T-helper 1 cell treated with Interleukin-12 subunit alpha and Interleukin-12 subunit beta and Interleukin-4 antibody, amounts not matched to agents 30 μg/mL and 1 μg/mL, for 36 hours (primary cell): Measurements from ENCODE around the gene CLEC12A.
"Not testable (repeated sequence)": the region's sequence is repeated elsewhere in the genome, so short reads cannot be mapped to it uniquely, and the experiment has no call there.

Source experiments
- H3K27ac Mint-ChIP-seq: one replicate; pipeline ENCODE4 v1.8.0; 2021; ENCODE audit warnings: mild to moderate bottlenecking, mixed read lengths
- H3K27me3 Mint-ChIP-seq: one replicate; pipeline ENCODE4 v1.8.0; 2021; ENCODE audit warnings: low read depth, mixed read lengths
- H3K36me3 Mint-ChIP-seq: one replicate; pipeline ENCODE4 v1.8.0; 2021; ENCODE audit warnings: low read depth, mixed read lengths
- H3K4me1 Mint-ChIP-seq: one replicate; pipeline ENCODE4 v1.8.0; 2021; ENCODE audit warnings: low read depth, mixed read lengths
- H3K4me3 Mint-ChIP-seq: one replicate; pipeline ENCODE4 v1.8.0; 2021; ENCODE audit warnings: mild to moderate bottlenecking, moderate library complexity, mixed read lengths
- H3K9me3 Mint-ChIP-seq: one replicate; pipeline ENCODE4 v1.8.0; 2021; ENCODE audit warnings: mixed read lengths

The CLEC12A gene

DNA sequence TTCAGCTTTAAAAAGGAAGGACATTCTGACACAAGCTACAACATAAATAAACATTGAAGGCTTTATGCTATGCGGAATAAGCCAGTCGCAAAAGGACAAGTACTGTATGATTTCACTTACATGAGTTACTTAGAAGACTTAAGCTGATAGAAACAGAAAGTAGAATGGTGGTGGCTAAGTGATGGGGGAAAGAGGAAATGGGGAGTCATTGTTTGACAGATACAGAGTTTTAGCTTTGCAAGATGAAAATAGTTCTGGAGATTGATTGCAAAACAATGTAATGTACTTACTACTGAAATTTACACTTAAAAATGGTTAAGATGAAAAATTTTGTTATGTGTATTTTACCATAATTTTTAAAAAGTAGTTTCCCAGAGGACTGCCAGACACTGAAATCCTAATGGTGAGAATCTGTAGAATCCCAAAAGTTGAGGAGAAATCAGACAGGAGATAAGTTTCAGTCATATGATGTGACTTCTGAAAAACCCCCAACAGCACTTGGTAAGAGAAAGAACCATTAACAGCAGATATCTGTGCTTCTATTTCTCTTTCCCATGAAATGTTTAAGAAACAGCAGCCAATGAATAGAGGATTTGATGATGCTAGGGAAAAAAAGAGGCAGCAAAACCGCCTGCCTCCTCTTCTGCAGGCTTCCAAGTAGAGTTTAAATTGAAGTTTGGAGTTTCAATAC is 22.5 kb upstream of the CLEC12A start:
- Mint-ChIP-seq H3K27ac (peak overlapping the region; percentile 77), H3K4me3 (peak overlapping the region; percentile 41), H3K36me3 (peaks cover 5% of the 10 kb centered on the region), H3K27me3 (no peaks in the 10 kb centered on the region), H3K9me3 (no peaks in the 10 kb centered on the region), H3K4me1 (peaks cover 50% of the 10 kb centered on the region)

GRCh38 chr12:9951026-9951675 is 20.1 kb upstream of the CLEC12A start:
- Mint-ChIP-seq H3K9me3 (no peaks in the 10 kb centered on the region), H3K27me3 (no peaks in the 10 kb centered on the region), H3K4me1 (peaks cover 53% of the 10 kb centered on the region), H3K36me3 (peaks cover 5% of the 10 kb centered on the region), H3K27ac (peak overlapping the region; percentile 76), H3K4me3 (peak overlapping the region; percentile 70)

DNA sequence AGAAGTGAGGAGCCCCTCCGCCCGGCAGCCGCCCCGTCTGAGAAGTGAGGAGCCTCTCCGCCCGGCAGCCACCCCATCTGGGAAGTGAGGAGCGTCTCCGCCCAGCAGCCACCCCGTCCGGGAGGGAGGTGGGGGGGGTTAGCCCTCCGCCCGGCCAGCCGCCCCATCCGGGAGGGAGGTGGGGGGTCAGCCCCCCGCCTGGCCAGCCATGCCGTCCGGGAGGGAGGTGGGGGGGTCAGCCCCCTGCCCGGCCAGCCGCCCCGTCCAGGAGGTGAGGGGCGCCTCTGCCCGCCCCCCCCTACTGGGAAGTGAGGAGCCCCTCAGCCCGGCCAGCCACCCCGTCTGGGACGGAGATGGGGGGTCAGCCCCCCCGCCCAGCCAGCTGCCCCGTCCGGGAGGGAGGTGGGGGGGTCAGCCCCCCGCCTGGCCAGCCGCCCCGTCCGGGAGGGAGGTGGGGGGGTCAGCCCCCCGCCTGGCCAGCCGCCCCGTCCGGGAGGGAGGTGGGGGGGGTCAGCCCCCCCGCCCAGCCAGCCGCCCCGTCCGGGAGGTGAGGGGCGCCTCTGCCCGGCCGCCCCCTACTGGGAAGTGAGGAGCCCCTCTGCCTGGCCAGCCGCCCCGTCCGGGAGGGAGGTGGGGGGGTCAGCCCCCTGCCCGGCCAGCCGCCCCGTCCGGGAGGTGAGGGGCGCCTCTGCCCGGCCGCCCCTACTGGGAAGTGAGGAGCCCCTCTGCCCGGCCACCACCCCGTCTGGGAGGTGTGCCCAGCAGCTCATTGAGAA is 18.1 kb upstream of the CLEC12A start:
- H3K9me3 Mint-ChIP-seq, H3K4me3 Mint-ChIP-seq, H3K27ac Mint-ChIP-seq, H3K36me3 Mint-ChIP-seq, H3K27me3 Mint-ChIP-seq: not testable (repeated sequence)
- peaks cover 58% of the 10 kb centered on the region for H3K4me1 Mint-ChIP-seq

DNA sequence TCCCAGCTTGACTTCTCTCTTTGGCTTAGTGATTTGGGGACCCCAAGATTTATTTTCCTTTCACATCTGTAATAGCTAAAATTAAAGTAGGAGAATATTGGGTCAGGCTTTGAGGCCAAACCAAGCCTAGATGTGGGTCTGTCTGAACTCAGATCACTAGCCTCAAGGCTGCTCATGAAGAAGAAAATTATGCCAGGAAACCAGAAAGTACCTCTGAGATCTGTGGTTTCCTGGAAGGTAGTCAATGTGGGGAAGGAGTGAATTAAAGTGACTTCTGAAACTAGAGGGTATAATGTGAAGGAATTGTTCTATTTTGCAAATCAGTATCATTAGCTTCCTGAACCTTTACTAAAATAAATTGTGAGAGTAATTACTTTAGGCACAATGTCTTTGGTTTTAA is 13.4 kb upstream of the CLEC12A start:
- no peaks in the 10 kb centered on the region for H3K36me3 Mint-ChIP-seq
- H3K27me3 Mint-ChIP-seq, result no peaks in the 10 kb centered on the region
- peaks cover 41% of the 10 kb centered on the region for H3K4me1 Mint-ChIP-seq
- H3K4me3 Mint-ChIP-seq, result peak overlapping the region; percentile 39
- no peaks in the 10 kb centered on the region for H3K9me3 Mint-ChIP-seq
- peak overlapping the region; percentile 1 for H3K27ac Mint-ChIP-seq

DNA sequence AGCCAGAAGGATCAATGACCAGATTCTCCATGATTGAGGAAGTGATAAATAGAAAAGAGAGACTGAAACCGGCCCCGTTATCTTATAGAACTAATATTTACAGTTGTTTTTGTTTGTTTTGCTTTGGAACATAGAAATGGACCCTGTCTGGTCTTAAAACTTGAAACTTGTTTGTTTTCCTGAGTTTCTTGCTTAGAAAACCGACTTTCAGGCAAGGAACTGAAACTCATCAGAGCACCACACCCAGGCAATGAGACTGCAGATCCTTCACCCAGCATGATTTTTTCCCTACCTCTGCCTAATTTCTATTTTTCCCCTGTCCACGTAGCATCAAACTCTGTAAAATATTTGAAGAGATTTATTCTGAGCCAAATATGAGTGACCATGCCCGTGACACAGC is 10.6 kb upstream of the CLEC12A start:
- Mint-ChIP-seq H3K27ac (no peak overlapping the region), H3K4me3 (no peak overlapping the region), H3K9me3 (no peaks in the 10 kb centered on the region), H3K4me1 (peaks cover 39% of the 10 kb centered on the region), H3K27me3 (no peaks in the 10 kb centered on the region), H3K36me3 (no peaks in the 10 kb centered on the region)

- no peaks in the 10 kb centered on the region for H3K9me3 Mint-ChIP-seq
- H3K27ac Mint-ChIP-seq, result no peak overlapping the region
- no peaks in the 10 kb centered on the region for H3K27me3 Mint-ChIP-seq
- H3K4me3 Mint-ChIP-seq, result no peak overlapping the region
- H3K4me1 Mint-ChIP-seq, result peaks cover 33% of the 10 kb centered on the region
- no peaks in the 10 kb centered on the region for H3K36me3 Mint-ChIP-seq
Observed at GRCh38 chr12:9961106-9961505, 10.1 kb upstream of the CLEC12A start.

DNA sequence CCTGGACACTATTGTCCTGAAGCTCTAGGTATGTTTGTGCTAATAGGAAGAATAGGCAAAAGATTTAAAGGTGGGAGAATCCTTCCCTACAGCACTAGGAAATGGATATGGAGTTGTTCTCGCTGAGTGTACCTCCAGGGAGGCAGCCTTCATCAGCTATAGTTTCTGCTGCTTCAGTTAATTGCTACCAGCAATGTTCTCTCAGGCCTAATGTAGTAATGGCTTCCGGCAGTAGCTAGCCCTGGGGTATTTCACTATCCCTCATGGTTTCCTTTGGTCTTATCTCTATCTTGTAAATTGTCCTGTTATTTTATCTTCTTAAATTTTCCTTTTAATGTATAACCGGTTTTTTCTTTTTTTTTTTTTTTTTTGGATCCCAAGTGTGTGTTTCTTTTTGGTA is 9.3 kb upstream of the CLEC12A start:
- Mint-ChIP-seq H3K27me3 (peaks cover 1% of the 10 kb centered on the region), H3K4me1 (peaks cover 28% of the 10 kb centered on the region), H3K27ac (no peak overlapping the region), H3K36me3 (no peaks in the 10 kb centered on the region), H3K9me3 (no peaks in the 10 kb centered on the region), H3K4me3 (no peak overlapping the region)

DNA sequence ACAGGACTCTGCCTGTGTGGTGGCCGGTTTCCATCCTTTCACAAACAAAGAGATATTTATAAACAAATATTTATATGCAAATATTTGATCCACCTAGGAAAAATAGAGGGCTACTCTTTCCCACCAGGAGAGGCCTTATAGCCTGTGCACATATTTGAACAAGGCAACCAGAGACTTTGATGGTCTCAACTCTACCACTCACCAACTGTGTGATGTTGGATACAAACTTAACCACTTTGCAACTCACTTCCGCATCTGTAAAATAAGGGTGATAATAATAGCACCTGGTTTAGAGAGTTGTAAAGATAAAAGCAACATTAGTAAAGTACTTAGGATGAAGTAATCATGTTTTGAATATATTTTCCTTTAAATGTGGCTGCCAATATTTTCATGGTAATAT is 1.5 kb upstream of the CLEC12A start:
- Mint-ChIP-seq H3K36me3 (no peaks in the 10 kb centered on the region), H3K4me3 (no peak overlapping the region)

DNA sequence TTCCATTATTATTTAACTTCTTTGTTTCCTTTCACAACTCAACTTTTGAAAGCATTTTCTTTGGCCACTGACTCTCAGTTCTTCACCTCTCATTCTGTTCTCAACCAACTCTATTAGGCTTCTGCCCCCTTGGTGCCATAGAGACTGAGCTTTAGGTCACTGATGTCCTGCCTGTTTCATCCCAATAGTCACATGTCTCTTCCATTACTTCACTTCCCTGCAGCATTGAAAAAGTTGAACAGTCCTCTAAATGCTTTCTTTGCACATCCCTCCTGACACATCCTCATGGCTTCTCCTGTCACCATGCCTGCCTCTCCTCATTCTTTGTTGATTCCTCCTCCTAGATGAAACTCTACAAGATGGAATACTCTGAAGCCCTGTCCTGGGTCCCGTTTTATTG is 2.7 kb downstream of the CLEC12A start:
- Mint-ChIP-seq H3K27ac (no peak overlapping the region), H3K27me3 (peaks cover 48% of the 10 kb centered on the region), H3K4me3 (no peak overlapping the region), H3K9me3 (peaks cover 6% of the 10 kb centered on the region), H3K4me1 (no peaks in the 10 kb centered on the region), H3K36me3 (no peaks in the 10 kb centered on the region)

More for the DNA sequence above, 1.5 kb upstream of the CLEC12A start:
- Mint-ChIP-seq H3K4me1 (no peaks in the 10 kb centered on the region), H3K27me3 (peaks cover 38% of the 10 kb centered on the region), H3K9me3 (no peaks in the 10 kb centered on the region), H3K27ac (no peak overlapping the region)

DNA sequence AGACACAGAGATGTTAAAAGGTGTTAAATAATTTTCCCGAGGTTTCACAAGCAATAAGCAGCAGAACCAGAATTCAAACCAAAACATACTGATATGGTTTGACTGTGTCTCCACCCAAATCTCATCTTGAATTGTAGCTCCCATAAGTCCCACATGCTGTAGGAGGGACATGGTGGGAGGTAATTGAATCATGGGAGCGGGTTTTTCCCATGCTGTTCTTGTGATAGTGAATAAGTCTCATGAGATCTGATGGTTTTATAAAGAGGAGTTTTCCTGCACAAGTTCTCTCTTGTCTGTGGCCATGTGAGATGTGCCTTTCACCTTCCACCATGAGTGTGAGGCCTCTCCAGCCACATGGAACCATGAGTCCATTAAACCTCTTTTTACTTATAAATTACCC is 3.5 kb downstream of the CLEC12A start:
- H3K4me3 Mint-ChIP-seq, H3K36me3 Mint-ChIP-seq, H3K9me3 Mint-ChIP-seq, H3K27ac Mint-ChIP-seq, H3K4me1 Mint-ChIP-seq: not testable (repeated sequence)
- H3K27me3 Mint-ChIP-seq, result peaks cover 56% of the 10 kb centered on the region

- Mint-ChIP-seq H3K27me3 (peaks cover 64% of the 10 kb centered on the region), H3K4me3 (no peak overlapping the region), H3K9me3 (peaks cover 6% of the 10 kb centered on the region), H3K27ac (no peak overlapping the region), H3K36me3 (no peaks in the 10 kb centered on the region), H3K4me1 (no peaks in the 10 kb centered on the region)
Observed at GRCh38 chr12:9975614-9976013, 4.4 kb downstream of the CLEC12A start.

- H3K9me3 Mint-ChIP-seq, H3K4me1 Mint-ChIP-seq, H3K27ac Mint-ChIP-seq, H3K36me3 Mint-ChIP-seq, H3K4me3 Mint-ChIP-seq: not testable (repeated sequence)
- peaks cover 65% of the 10 kb centered on the region for H3K27me3 Mint-ChIP-seq
Observed at GRCh38 chr12:9976626-9977025, 5.4 kb downstream of the CLEC12A start.

DNA sequence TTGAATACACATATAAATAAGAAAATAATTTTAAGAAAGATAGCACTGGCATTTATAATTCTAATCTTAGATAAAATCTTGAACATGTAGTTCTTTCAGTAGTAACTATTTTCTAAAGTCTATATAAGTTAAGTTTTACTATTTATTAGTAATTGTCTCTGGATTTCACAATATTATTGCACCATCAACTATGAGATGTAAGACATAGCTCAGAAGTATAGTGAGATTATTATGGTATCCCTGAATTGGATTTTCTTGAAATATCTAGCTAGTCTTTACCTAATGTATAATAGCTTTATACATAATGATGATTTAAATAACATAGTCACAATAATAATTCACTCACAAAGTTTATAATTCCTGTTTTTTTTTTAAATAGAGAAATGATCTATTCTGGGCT is 6.7 kb downstream of the CLEC12A start:
- no peak overlapping the region for H3K4me3 Mint-ChIP-seq
- no peaks in the 10 kb centered on the region for H3K4me1 Mint-ChIP-seq
- H3K27ac Mint-ChIP-seq, result no peak overlapping the region
- H3K36me3 Mint-ChIP-seq, result no peaks in the 10 kb centered on the region
- peaks cover 6% of the 10 kb centered on the region for H3K9me3 Mint-ChIP-seq
- peaks cover 58% of the 10 kb centered on the region for H3K27me3 Mint-ChIP-seq

DNA sequence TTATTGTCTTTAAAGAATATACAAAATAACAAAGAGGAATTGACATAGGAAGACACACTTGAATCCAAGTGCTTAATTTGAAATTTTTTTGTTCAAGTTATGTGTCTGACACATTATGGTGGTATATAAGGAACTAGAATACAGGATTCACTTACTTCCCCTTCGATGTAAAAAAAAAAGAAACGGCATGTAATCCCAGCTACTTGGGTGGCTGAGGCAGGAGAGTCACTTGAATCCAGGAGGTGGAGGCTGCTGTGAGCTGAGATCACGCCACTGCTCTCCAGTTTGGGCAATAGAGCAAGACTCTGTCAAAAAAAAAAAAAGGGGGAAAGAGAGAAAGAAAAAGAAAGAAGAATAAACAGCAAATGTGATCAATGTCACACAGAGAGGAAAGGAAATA is 8.9 kb downstream of the CLEC12A start:
- peaks cover 3% of the 10 kb centered on the region for H3K9me3 Mint-ChIP-seq
- no peaks in the 10 kb centered on the region for H3K36me3 Mint-ChIP-seq
- no peak overlapping the region for H3K27ac Mint-ChIP-seq
- no peak overlapping the region for H3K4me3 Mint-ChIP-seq
- H3K4me1 Mint-ChIP-seq, result no peaks in the 10 kb centered on the region
- H3K27me3 Mint-ChIP-seq, result peaks cover 49% of the 10 kb centered on the region

- peaks cover 58% of the 10 kb centered on the region for H3K27me3 Mint-ChIP-seq
- H3K4me1 Mint-ChIP-seq, result no peaks in the 10 kb centered on the region
- no peak overlapping the region for H3K27ac Mint-ChIP-seq
- no peak overlapping the region for H3K4me3 Mint-ChIP-seq
- no peaks in the 10 kb centered on the region for H3K9me3 Mint-ChIP-seq
- H3K36me3 Mint-ChIP-seq, result no peaks in the 10 kb centered on the region
Observed at GRCh38 chr12:9991876-9992275, 20.7 kb downstream of the CLEC12A start.
